ENCODE results near the gene OAS2.

GRCh38 chr12:112980491-112981158, 2.3 kb downstream of the OAS2 start:
- TF ChIP-seq CTCF (optimal IDR thresholded peaks at IDR 0.05 in 1 of 3, IDR thresholded peaks at IDR 0.05 in 1 of 3, conservative IDR thresholded peaks at IDR 0.05 in 1 of 3; ENCODE audit: extremely low read depth in 1 of 3, insufficient read depth in 2 of 3, low read length in 3 of 3) (no peak), EZH2 (IDR thresholded peaks at IDR 0.05; ENCODE audit: low read length) (no peak)

Data from keratinocyte (primary cell).